HepG2 (cell line): Measurements from ENCODE around the gene GRIK4. TPM values are rescaled to one million over a fixed set of nuclear protein-coding genes. Genes with fewer than 3 reads are reported as not detected.

Experiments used
- NFAT5 ChIP-seq: sonication (generic); formaldehyde crosslinking; IDR thresholded peaks from 2 replicates; pipeline ENCODE4 v1.4.0; 2020; ENCODE audit warnings: missing genetic modification reagents
- SMAD1 ChIP-seq: sonication (generic); formaldehyde crosslinking; IDR thresholded peaks from 2 replicates; pipeline ENCODE4 v1.4.0; 2020; ENCODE audit warnings: missing genetic modification reagents, low read depth, mild to moderate bottlenecking, borderline replicate concordance
- TAF1 ChIP-seq: sonication (generic); formaldehyde crosslinking; IDR thresholded peaks from 2 replicates; pipeline ENCODE4 v1.4.0; 2020; ENCODE audit warnings: missing genetic modification reagents
- ZBTB4 ChIP-seq: sonication (generic); formaldehyde crosslinking; IDR thresholded peaks from 2 replicates; pipeline ENCODE4 v1.4.0; 2020; ENCODE audit warnings: missing genetic modification reagents, mild to moderate bottlenecking, borderline replicate concordance
- ZMYM2 ChIP-seq: sonication (generic); formaldehyde crosslinking; IDR thresholded peaks from 2 replicates; pipeline ENCODE4 v1.8.0; 2022; ENCODE audit warnings: mild to moderate bottlenecking, missing genetic modification reagents
- polyA plus RNA-seq, 8 experiments: library from polyadenylated mRNA; depleted of rRNA in 3 of 8; stranded (reverse) in 7 of 8; unstranded in 1 of 8; fragments of >200 nt; fragmentation: Illumina TruSeq in 4 of 8; extraction: Trizol in 4 of 8; gene quantifications; 2 replicates each; pipeline versions ENCODE4 v1.2.1 to v1.2.3, GENCODE V29; 2011 to 2016; ENCODE audit warnings: low read depth in 4 of 8, missing spikeins in 1 of 8, mixed read lengths in 1 of 8; ENCODE audit not compliant: insufficient read depth in 1 of 8
- total RNA-seq, 5 experiments: library from RNA; depleted of rRNA; stranded (reverse); fragments of >200 nt; fragmentation: Illumina TruSeq; extraction: Trizol; gene quantifications; 2 replicates each; pipeline ENCODE4 v1.2.3, GENCODE V29; 2016; ENCODE audit warnings: low read depth in 1 of 5

The GRIK4 gene
- total and polyA plus RNA-seq, 2 of the 13 experiments (the other 11 are each of a cell fraction or from before 2014, with no cell fraction given): 0.04 to 0.07 TPM

GRCh38 chr11:120828847-120829246, 317.3 kb downstream of the GRIK4 start (continued):
- no peak for TF ChIP-seq ZBTB4 (CRISPR knock-in tag)
- no peak for TF ChIP-seq NFAT5
- TF ChIP-seq ZMYM2: no peak
- TF ChIP-seq SMAD1 (CRISPR knock-in tag): no peak
- TF ChIP-seq TAF1 (CRISPR knock-in tag): no peak
